Measurements from ENCODE around the gene GID8.

GID8 gene

GRCh38 chr20:62900692-62901584 lies 37.0 kb upstream of the GID8 start:
- Mint-ChIP-seq H3K27me3 (ENCODE audit: low read depth) (no peaks in the 10 kb centered on the region), H3K9me3 (no peaks in the 10 kb centered on the region), H3K4me1 (peaks cover 24% of the 10 kb centered on the region), H3K27ac (peak overlapping the region in 1 of 3 experiments; percentile 64), H3K4me3 (no peak overlapping the region), H3K36me3 (ENCODE audit: low read depth) (peaks cover 42% of the 10 kb centered on the region)
- no peak for TF ChIP-seq CTCF (IDR thresholded peaks at IDR 0.05; ENCODE audit: unreplicated experiment in 3 of 3)

GRCh38 chr20:62901891-62902290 lies 36.1 kb upstream of the GID8 start:
- no peak for TF ChIP-seq CTCF (IDR thresholded peaks at IDR 0.05; ENCODE audit: unreplicated experiment in 3 of 3)
- Mint-ChIP-seq H3K4me3 (no peak overlapping the region), H3K27me3 (ENCODE audit: low read depth) (no peaks in the 10 kb centered on the region), H3K36me3 (ENCODE audit: low read depth) (peaks cover 51% of the 10 kb centered on the region), H3K4me1 (peaks cover 24% of the 10 kb centered on the region), H3K9me3 (no peaks in the 10 kb centered on the region), H3K27ac (no peak overlapping the region)

GRCh38 chr20:62902926-62903615 lies 34.9 kb upstream of the GID8 start:
- H3K9me3 Mint-ChIP-seq, result no peaks in the 10 kb centered on the region
- H3K27me3 Mint-ChIP-seq (ENCODE audit: low read depth), result no peaks in the 10 kb centered on the region
- H3K36me3 Mint-ChIP-seq (ENCODE audit: low read depth), result peaks cover 59% of the 10 kb centered on the region
- no peak overlapping the region for H3K27ac Mint-ChIP-seq
- no peak for TF ChIP-seq CTCF (IDR thresholded peaks at IDR 0.05; ENCODE audit: unreplicated experiment in 3 of 3)
- no peak overlapping the region for H3K4me3 Mint-ChIP-seq
- H3K4me1 Mint-ChIP-seq, result peaks cover 24% of the 10 kb centered on the region

GRCh38 chr20:62905536-62906117 lies 32.3 kb upstream of the GID8 start:
- no peak for TF ChIP-seq CTCF (IDR thresholded peaks at IDR 0.05; ENCODE audit: unreplicated experiment in 3 of 3)
- Mint-ChIP-seq H3K27ac (no peak overlapping the region), H3K4me3 (no peak overlapping the region), H3K9me3 (no peaks in the 10 kb centered on the region), H3K36me3 (ENCODE audit: low read depth) (peaks cover 84% of the 10 kb centered on the region), H3K4me1 (peaks cover 2% of the 10 kb centered on the region), H3K27me3 (ENCODE audit: low read depth) (no peaks in the 10 kb centered on the region)

GRCh38 chr20:62906209-62906608 lies 31.7 kb upstream of the GID8 start:
- Mint-ChIP-seq H3K4me1 (no peaks in the 10 kb centered on the region), H3K27ac (no peak overlapping the region), H3K9me3 (no peaks in the 10 kb centered on the region), H3K4me3 (no peak overlapping the region), H3K36me3 (ENCODE audit: low read depth) (peaks cover 88% of the 10 kb centered on the region), H3K27me3 (ENCODE audit: low read depth) (no peaks in the 10 kb centered on the region)
- no peak for TF ChIP-seq CTCF (IDR thresholded peaks at IDR 0.05; ENCODE audit: unreplicated experiment in 3 of 3)

All from nephron (organoid).